ENCODE results near the gene HEXA.

HEXA gene

DNA sequence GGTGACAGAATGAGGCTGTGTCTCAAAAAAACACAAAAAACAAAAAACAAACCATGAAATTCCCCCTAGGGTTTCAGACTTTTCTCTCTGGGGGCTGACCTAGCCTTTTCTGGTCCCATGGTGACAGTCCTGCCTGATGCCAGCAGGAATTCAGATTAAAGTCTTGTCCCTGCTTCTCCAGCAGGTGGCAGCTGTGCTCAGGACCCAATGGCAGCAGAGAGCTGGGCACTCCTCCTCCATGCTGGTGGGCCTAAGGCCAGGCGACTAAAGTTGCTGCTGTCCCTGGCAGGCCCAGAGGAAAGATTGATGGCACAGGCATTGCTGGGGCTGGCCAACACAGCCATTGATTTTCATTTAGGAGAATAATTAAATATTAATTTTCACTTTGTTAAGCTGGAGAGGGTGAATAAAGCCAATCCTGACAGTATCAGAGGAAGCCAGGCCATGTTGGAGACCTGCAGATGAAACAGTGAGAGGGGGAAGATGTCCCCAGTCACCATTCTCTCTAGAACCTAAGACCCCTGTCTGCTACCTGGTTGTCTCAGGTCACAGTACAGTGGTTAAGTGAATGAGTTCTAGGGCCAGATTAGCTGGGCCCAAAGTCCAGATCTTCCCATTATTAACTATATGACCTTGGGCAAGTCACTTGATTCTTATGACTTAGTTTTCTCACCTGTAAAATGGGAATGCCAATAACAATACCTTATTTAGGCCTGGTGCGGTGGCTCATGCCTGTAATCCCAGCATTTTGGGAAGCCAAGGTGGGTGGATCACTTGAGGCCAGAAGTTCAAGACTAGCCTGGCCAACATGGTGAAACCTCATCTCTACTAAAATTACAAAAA, 63.0 kb downstream of the HEXA start:
- TF ChIP-seq, protein P1, sequence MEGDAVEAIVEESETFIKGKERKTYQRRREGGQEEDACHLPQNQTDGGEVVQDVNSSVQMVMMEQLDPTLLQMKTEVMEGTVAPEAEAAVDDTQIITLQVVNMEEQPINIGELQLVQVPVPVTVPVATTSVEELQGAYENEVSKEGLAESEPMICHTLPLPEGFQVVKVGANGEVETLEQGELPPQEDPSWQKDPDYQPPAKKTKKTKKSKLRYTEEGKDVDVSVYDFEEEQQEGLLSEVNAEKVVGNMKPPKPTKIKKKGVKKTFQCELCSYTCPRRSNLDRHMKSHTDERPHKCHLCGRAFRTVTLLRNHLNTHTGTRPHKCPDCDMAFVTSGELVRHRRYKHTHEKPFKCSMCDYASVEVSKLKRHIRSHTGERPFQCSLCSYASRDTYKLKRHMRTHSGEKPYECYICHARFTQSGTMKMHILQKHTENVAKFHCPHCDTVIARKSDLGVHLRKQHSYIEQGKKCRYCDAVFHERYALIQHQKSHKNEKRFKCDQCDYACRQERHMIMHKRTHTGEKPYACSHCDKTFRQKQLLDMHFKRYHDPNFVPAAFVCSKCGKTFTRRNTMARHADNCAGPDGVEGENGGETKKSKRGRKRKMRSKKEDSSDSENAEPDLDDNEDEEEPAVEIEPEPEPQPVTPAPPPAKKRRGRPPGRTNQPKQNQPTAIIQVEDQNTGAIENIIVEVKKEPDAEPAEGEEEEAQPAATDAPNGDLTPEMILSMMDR (conservative IDR thresholded peaks at IDR 0.05; ENCODE audit: low read depth), result peak; percentile 84
- POLR2A ChIA-PET (ENCODE audit: low non-redundant PET), result no interaction called here
- peak; percentile 77 for DNase-seq (ENCODE audit: low spot score)
- no peak overlapping the region for H3K27ac ChIP-seq
- CTCF ChIA-PET, result interaction anchor here (0.5 to 1.5 kb wide), 14 partner anchors 8 to 1479 kb away, joined by 3 to 7 read pairs (median 3); no protein-coding TSS in a partner anchor

DNA sequence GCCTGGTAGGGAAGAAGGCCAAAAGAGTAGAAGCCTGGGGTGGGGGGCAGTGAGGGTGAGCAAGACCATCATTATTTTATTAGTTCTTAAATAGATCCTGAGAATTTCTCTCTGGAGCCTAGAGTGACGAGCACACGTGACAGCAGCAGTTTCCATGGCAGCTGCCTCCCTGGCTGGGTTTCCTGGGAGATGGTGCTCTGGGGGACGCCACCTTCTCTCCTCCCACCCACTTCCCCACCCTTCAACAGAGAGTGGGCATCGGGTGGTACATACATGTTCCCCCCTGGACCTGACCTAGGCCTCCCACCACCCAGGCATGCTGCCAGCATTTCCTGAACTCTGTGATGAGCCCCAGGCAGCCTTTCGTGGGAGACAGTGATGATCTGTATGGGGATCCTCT, 68.8 kb downstream of the HEXA start:
- TF ChIP-seq, protein P1 (conservative IDR thresholded peaks at IDR 0.05; ENCODE audit: low read depth), result no peak

DNA sequence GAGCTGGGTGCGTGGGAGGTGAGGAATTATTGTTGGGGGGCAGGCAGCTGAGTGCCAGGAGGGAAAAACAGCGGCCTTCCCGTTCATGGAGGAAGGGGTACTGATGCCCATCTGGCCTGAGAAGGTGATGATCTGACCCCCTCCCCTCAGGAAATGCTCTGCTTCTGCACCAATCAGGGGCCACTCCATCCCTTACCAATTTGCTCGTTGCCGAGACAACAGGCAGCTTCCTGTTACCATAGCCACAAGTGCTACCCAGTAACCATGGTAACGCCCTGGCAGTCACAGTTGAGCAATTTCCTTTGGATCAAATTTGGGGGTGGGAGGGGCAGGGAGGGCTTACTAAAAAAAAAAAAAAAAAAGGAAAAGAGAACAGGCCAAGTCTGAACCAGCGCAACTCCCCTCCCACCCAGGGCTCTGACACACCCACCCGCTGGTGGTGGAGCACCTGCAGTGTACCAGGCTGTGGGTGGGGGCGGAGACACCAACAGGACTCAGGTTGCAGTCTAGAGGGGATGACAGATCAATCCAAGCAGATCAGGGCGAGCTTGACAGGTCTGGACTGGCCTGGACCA, 69.5 kb downstream of the HEXA start:
- ChIA-PET POLR2A (ENCODE audit: low non-redundant PET) (no interaction called here), CTCF (interaction anchor here (0.6 kb wide), 1 partner anchor 10 kb away, joined by 4 read pairs; no protein-coding TSS in a partner anchor)

More for the DNA sequence above, 68.8 kb downstream of the HEXA start:
- ChIA-PET POLR2A (ENCODE audit: low non-redundant PET) (no interaction called here), CTCF (no interaction called here)
- no peak for DNase-seq (ENCODE audit: low spot score)
- no peak overlapping the region for H3K27ac ChIP-seq

DNA sequence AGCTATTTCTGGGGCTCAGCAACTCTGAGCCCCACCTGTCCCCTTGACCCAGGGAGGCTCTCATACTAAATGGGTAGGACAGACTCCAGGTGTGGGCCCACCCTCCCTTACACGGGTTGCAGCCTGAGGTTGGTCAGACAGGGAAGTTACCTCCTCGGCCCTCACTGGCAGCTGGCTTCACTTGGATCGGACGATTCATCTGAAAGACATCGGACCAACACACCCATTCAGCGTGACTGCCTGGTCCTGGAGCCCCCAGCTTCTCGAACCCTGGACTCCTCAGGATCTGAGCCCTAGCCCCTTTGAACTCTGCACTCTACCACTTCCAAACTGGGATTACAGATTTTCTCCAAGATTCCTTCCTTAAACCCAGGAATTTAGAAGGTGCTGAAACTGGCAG, 71.2 kb downstream of the HEXA start:
- CTCF ChIA-PET, result interaction anchor here (0.8 kb wide), 1 partner anchor 8 kb away, joined by 4 read pairs; no protein-coding TSS in a partner anchor
- POLR2A ChIA-PET (ENCODE audit: low non-redundant PET), result no interaction called here

More for the DNA sequence above, 69.5 kb downstream of the HEXA start:
- peak; percentile 33 for DNase-seq (ENCODE audit: low spot score)
- no peak overlapping the region for H3K27ac ChIP-seq
- TF ChIP-seq, protein P1 (conservative IDR thresholded peaks at IDR 0.05; ENCODE audit: low read depth), result no peak

DNA sequence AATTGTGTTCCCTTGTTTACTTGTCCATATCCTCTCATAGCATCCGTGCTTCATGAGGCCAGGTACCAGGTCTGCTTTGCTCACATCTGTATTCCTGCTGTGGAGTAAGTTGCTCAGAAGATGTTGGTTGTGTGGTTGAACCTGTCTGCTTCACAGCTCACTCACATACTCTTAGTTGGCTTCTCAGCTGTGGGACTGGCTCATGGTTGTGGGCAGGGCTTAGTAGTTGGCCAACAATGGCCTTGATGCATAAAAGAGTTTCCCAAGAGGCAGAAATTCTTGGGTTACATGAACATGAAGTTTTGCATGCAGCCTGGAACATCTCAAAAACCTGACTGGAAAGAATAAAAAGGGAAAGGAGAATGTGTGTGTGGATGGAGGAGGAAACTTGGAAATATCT, 72.9 kb downstream of the HEXA start:
- TF ChIP-seq, protein P1 (conservative IDR thresholded peaks at IDR 0.05; ENCODE audit: low read depth), result no peak
- H3K27ac ChIP-seq, result no peak overlapping the region
- CTCF ChIA-PET, result no interaction called here
- POLR2A ChIA-PET (ENCODE audit: low non-redundant PET), result no interaction called here
- DNase-seq (ENCODE audit: low spot score), result no peak

More for the DNA sequence above, 71.2 kb downstream of the HEXA start:
- TF ChIP-seq, protein P1 (conservative IDR thresholded peaks at IDR 0.05; ENCODE audit: low read depth), result no peak
- no peak for DNase-seq (ENCODE audit: low spot score)
- H3K27ac ChIP-seq, result no peak overlapping the region
